GM21529 (cell line): ENCODE data around the gene EIF6.
"Not testable (repeated sequence)": the region's sequence is repeated elsewhere in the genome, so short reads cannot be mapped to it uniquely, and the experiment has no call there.

Experiments used
- ATAC-seq: cut with Tn5 transposase; IDR thresholded peaks from one replicate; pipeline ENCODE4 v1.9.1; 2021; ENCODE audit not compliant: unreplicated experiment

EIF6 gene

GRCh38 chr20:35262731-35263531, 21.6 kb downstream of the EIF6 start:
- not testable (repeated sequence) for ATAC-seq

DNA sequence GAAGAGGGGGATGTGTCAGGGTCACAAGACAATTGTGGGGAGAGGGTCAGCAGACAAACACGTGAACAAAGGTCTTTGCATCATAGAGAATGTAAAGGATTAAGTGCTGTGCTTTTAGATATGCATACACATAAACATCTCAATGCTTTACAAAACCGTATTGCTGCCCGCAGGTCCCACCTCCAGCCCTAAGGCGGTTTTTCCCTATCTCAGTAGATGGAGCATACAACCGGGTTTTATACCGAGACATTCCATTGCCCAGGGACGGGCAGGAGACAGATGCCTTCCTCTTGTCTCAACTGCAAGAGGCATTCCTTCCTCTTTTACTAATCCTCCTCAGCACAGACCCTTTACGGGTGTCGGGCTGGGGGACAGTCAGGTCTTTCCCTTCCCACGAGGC, 22.3 kb downstream of the EIF6 start:
- ATAC-seq: not testable (repeated sequence)

DNA sequence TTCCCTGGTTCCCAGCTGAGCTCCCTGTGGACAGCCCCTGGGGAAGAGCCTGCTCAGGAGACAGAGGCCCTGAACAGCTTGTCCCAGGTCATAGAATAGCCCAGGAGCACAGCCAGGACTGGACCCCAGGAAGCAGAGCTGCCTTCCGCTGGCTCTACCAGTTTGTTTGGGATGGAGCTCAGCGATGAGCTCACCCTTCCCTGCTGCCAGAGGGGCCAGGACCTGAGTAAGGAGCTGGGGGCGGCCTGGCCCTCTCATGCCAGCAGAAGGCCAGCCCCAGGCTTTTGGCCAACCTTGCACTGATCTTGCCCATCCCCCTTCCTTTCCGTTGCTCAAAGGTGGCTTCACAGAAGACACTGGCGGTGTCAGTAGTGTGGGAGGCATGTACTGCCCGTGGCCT, 24.1 kb downstream of the EIF6 start:
- ATAC-seq: no peak

DNA sequence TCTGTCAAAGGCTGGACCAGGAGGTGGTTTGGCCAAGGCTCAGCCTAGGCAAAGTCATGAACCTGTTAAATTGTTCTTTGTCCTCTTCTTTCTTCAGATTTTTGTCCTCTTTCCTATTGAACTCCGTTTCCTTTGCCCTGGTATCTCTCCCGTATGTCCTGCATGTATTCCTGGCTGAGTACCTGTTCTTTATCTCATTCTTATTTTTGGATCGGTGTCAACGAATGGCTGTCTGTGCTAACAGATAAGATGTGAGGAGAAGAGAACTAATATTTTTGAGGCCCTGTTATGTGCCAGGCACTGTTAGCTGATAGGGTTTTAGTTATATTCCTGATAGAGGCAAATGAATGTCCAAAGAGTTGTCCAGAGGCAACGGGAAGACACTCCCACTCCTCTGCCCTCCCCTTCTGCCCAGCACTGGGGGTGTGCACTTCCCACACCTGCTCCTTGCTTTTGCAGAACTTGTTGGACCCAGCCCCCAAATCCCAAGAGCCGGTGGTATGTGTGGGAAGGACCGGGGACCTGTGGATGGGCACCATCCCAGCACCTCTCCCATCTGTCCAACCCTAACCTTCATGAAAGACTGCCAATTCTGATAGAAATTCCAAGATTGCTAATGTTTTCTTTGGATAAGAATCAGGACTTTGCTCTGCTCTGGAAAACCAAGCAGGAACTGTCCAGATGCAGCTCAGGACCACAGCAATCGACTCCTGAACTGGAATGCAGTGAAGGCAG, 27.2 kb downstream of the EIF6 start:
- ATAC-seq: no peak

DNA sequence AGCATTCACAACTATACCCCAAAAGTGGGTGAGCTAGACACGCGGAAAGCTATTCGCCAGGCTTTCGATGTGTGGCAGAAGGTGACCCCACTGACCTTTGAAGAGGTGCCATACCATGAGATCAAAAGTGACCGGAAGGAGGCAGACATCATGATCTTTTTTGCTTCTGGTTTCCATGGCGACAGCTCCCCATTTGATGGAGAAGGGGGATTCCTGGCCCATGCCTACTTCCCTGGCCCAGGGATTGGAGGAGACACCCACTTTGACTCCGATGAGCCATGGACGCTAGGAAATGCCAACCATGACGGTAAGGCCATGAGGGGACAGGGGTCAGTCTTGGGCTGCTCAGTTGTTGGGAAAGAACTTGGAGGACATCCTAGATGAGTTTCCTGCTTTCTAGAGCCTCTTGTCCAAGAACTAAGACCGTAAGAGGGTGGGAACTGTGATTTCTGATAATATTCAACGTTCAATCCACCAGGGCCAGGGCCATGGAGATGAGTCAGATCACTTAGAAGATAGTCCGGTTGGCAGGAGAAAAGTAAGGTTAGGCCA, 30.0 kb downstream of the EIF6 start:
- ATAC-seq: no peak

DNA sequence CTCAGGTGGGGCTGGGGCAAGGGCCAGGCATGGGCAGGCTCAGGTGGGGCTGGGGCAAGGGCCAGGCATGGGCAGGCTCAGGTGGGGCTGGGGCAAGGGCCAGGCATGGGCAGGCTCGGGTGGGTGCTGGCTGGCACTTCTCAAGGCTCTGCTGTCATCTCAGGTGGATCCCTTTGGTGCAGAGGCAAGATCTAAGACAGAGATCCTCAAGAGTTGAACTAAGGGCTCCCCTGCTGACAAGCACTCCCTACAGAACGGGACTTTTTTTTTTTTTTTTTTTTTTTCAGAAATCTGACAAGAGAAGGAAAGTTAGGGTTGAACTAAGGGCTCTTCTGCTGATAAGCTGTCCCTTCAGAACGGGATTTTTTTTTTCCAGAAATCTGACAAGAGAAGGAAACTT, 31.6 kb downstream of the EIF6 start:
- ATAC-seq: no peak

- not testable (repeated sequence) for ATAC-seq
Observed at GRCh38 chr20:35252598-35252997, 32.0 kb downstream of the EIF6 start.

- ATAC-seq: peak; percentile 67
Observed at GRCh38 chr20:35252037-35252461, 32.5 kb downstream of the EIF6 start.

DNA sequence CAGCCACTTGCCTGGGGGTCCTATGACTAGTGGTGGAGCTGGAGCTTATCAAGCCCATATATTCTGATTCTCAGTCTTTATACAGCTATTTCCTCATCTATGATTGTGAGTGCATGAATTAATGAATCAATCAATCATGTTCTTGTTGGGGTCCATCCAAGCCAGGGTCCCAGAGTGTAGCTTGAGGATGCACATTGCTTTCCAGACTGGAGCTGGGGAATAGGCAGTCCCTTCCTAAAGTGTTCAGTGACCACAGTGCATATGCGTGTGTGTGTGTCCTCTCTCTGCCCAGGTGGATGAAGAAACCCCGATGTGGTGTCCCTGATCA, 33.0 kb downstream of the EIF6 start:
- no peak for ATAC-seq

DNA sequence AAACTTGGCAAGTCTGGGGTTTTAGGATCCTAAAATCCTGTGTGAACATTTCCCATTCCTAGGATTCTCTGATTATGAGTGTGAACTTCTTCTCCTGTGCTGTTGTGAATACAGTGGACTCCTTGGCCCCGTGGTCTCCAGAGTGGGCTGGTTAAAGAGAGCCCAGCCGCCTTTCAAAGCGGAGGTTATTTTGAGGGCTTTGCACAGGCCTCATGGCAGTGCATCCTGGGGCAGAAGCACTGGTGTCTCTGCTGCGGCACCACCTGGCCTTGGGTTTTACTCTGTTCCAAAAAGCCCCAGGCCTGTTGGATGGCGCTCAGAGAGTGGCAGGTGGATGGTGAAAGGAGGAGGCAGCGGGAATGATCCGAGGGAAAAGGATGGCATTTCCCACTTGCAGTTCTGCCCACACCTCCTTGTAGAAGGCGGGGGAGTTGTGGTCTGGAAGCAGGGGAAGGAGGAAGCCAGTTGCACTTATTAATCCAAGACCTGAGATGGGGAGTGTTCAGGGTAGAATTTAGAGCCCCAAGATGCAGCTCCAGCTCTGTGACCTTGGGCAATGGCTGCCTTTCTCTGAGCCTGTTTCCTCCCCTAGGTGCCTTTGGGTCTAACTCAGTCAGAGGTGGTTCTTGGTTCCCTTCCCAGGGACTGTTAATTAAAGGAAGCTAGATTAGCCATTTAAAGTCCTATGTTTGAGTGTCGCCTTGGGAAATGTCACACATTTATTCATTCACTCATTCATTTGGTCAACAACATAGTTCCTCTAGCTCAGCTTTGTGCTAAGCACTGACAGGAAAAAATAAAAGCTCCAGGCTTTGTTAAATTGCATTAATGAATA, 35.7 kb downstream of the EIF6 start:
- no peak for ATAC-seq

- no peak for ATAC-seq
Observed at GRCh38 chr20:35246723-35247122, 37.8 kb downstream of the EIF6 start.

GRCh38 chr20:35243986-35244385, 40.6 kb downstream of the EIF6 start:
- ATAC-seq: no peak

DNA sequence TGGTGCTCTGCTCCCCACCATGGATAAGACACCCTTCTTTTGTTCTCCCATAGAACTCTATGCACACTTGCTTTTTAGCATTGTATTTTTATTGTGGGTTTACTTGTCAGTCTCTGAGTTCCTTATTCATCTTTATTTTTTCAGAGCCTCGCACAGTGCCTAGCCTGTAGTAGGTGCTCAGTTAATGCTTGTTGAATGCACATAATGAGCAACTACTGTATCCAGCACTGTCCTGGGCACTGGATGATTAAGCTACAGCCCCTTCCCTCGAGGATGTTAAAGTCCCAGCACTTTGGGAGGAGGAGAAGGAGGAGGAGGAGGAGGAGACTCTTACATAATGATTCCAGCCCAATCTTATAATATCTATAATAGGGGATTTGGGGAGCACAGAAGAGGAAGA, 41.3 kb downstream of the EIF6 start:
- ATAC-seq: no peak

GRCh38 chr20:35240811-35241293, 43.7 kb downstream of the EIF6 start:
- no peak for ATAC-seq

DNA sequence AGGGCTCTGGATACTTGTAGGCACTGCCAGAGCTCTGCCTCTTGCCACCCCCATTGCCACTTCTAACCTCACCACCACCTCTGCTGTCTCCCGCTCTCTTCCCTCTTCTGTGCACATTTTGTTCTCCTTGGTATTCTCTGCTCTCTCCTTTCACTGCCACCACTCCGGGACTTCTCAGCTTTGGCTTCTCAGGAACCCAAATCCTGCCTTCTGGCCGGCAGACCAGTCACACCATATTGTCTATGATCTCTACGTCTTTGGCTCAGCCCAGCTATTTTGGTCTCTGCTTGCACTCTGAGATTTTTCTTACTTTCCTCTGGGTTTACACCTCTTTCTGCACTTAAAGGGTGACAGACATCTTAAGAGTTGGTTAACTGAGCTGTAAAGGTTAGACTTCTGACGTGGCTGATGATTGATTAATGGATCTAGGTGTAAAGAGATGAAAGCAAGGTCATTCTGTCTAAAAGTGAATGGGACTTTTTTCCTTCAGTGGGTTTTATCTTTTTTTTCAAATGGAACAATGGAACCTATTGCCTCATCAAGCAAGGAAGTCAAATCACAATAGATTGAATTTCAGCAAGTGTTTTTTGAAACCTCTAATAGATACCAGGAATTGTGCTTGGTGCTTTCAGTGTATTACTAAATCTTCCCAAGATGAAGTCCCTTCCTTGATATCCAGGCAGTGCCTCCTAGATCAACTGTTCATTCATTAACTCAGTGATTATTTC, 44.3 kb downstream of the EIF6 start:
- ATAC-seq: no peak

- ATAC-seq: no peak
Observed at GRCh38 chr20:35238735-35239134, 45.8 kb downstream of the EIF6 start.

GRCh38 chr20:35238170-35238569, 46.4 kb downstream of the EIF6 start:
- no peak for ATAC-seq

GRCh38 chr20:35237486-35237885, 47.1 kb downstream of the EIF6 start:
- no peak for ATAC-seq

DNA sequence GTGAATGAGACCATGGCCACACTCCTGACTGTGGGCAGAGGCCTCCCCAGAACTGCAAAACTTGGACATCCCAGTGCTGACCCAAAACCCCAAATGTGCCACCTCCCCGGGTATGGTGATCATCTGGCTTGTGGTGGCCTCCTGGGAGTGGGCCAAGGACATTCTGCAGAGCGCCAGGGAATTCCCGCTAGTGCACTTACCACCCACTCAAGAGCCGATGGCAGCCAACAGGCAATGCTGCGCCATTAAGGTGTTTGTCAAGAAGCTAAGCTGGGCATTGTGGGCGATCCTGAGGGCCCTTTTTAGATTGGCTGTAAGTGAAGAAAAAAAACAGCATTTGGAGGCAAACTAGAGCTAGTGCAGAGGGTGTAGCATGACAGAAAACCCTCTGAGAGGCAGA, 48.7 kb downstream of the EIF6 start:
- ATAC-seq: no peak

- no peak for ATAC-seq
Observed at GRCh38 chr20:35232575-35232974, 52.0 kb downstream of the EIF6 start.
